GM19467 (cell line): ENCODE data around the gene RNASE13.
"Not testable (repeated sequence)": the region's sequence is repeated elsewhere in the genome, so short reads cannot be mapped to it uniquely, and the experiment has no call there.

Experiments used
- ATAC-seq: cut with Tn5 transposase; IDR thresholded peaks from one replicate; pipeline ENCODE4 v1.9.1; 2021; ENCODE audit warnings: mild to moderate bottlenecking, moderate library complexity; ENCODE audit not compliant: unreplicated experiment

Gene RNASE13

DNA sequence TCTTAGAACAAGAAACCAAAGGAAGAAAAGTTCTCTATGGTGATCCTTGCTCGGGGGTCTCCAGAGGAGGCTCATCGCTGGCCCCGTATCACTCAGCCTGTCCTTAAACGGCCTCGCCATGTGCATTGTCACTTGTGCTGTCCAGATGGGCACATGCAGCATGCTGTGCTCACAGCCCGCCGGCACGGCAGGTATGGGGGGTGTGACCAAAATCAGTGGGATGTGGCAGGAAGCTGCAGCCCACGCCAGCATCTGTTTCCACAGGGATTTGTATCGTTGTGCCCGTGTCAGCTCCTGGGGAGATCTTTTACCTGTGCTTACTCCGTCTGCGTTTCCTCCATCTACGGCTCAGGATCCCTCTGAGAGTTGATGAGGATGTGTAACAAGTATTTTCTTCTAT is 38.1 kb downstream of the RNASE13 start:
- no peak for ATAC-seq

DNA sequence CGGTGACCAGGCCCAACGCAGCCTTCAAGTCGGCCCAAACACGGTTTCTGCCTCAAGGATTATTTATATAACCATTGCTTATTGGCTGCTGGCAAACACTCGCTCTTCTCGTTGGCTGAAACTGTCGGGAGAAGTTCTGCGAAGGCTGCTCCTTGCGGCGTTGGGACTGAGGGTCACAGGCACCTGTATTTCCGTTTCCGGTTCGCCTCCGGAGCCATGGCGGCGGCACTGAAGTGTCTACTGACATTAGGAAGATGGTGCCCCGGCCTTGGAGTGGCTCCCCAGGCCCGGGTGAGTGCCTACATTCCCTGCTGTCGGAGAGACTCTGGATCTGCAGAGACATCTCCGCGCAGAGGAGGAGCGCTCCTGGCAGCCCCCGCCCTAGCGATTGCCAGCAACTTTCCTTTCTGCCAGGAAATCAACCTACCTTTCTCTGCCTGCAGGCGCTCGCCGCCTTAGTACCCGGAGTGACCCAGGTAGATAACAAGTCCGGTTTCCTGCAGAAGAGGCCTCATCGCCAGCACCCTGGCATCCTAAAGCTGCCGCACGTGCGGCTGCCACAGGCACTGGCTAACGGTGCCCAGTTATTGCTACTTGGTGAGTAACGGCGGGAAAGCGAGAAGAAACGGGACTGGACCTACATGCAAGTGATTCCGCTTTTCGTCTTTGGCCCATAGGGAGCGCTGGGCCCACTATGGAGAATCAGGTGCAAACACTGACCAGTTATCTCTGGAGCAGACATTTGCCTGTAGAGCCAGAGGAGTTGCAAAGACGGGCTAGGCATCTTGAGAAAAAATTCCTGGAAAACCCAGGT is 44.6 kb downstream of the RNASE13 start, which contains the start of gene METTL17:
TSS of gene METTL17 (plus strand) at position 194 of the 814 bp plus-strand sequence. CDS start at position 217, 23 bp downstream.
- ATAC-seq = peak; percentile 95

DNA sequence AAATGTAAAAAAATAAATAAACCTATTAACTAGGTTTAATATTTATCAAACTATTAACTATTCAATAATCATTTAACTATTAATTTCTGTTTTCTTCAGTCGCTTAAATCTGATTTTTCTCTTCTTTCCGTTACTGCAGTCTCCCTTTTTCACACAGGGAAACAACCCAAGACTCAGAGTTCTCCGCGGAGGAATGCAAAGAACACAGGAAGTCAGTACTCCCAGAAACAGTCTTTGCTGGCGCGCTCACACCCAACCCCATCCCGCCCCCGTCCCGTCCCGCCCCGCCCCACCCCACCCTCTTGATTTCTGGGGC is 45.2 kb downstream of the RNASE13 start:
- no peak for ATAC-seq

DNA sequence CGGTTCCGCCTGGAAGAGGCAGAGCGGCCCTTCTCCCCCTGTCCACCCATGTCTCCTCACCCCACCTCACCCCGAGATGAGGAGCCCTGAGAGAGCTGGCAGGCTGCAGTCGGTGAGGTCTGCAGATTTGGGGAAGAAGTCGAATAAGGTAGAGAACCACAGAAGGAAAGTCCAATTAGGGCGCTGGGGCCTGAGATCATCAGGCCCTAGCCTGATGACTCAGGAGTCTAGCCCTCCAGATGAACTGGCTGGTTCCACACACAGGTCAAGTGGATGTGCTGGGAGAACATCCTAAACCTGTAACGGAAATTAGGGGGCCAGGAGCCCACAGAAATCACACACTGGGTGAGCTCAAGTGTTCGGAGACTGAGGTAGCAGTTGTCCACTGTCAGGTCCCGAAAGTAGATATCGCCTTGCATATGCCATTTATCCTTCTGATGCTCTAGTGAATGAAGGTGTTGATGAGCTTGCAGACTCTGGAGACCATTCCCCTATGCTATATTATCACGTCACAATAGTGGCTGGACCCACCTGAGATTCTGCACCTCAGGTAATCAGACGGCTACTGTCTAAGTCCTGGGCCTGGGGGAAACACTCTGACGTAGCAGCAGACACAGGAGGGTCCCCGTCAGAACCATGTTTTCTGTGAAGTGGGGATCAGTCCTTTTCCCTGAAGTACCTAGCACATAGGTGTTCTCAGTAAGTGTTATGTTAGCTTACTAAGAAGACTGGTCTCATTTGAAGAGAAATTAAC is 45.7 kb downstream of the RNASE13 start:
- no peak for ATAC-seq

DNA sequence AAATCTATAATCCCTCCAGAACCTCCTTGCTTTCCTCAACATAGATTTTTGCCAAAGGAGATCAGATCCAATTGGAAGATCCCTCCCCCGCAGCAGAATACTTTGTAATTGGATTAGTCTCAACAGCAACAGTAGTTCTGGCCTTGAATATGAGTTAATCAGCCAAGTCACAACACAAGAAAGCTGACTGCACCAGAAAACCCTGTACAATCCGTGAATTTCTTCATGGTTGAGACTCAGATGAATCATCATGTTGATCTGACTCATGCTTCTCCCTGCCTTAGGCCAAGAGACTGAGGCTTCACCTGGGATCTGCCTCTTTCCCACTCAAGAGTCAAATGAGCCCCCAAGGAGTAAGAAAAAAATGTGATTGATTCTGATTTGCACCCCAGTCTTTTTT is 47.8 kb downstream of the RNASE13 start:
- ATAC-seq = no peak

DNA sequence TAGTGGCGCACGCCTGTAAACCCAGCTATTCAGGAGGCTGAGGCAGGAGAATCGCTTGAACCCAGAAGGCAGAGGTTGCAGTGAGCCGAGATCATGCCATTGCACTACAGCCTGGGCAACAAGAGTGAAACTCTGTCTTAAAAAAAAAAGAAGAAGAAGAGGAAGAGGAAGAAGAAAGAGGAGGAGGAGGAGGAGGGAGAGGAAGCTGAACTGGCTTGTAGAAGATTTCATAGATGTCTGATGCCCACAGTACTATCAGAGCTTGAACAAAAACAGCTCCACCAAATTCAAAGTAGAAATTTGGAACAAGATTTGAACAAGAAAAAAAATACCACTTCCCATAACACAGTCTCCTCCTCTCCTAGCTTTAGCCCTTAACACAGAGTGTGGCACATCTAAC is 49.0 kb downstream of the RNASE13 start:
- ATAC-seq = not testable (repeated sequence)
